Measurements from ENCODE around the gene SLCO3A1.

GRCh38 chr15:92116330-92116729 lies 262.8 kb downstream of the SLCO3A1 start:
- no peak for TF ChIP-seq POLR2A (IDR thresholded peaks at IDR 0.05)
- TF ChIP-seq, protein P1, sequence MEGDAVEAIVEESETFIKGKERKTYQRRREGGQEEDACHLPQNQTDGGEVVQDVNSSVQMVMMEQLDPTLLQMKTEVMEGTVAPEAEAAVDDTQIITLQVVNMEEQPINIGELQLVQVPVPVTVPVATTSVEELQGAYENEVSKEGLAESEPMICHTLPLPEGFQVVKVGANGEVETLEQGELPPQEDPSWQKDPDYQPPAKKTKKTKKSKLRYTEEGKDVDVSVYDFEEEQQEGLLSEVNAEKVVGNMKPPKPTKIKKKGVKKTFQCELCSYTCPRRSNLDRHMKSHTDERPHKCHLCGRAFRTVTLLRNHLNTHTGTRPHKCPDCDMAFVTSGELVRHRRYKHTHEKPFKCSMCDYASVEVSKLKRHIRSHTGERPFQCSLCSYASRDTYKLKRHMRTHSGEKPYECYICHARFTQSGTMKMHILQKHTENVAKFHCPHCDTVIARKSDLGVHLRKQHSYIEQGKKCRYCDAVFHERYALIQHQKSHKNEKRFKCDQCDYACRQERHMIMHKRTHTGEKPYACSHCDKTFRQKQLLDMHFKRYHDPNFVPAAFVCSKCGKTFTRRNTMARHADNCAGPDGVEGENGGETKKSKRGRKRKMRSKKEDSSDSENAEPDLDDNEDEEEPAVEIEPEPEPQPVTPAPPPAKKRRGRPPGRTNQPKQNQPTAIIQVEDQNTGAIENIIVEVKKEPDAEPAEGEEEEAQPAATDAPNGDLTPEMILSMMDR (IDR thresholded peaks at IDR 0.05) = no peak
